Measurements from ENCODE around the gene SNAPC3. TPM values are rescaled to one million over a fixed set of nuclear protein-coding genes. Genes with fewer than 3 reads are reported as not detected.

Gene SNAPC3
- polyA plus RNA-seq, 1 donor (not counting 4 experiments of a cell fraction or from before 2014, with no cell fraction given): 29.9 TPM

DNA sequence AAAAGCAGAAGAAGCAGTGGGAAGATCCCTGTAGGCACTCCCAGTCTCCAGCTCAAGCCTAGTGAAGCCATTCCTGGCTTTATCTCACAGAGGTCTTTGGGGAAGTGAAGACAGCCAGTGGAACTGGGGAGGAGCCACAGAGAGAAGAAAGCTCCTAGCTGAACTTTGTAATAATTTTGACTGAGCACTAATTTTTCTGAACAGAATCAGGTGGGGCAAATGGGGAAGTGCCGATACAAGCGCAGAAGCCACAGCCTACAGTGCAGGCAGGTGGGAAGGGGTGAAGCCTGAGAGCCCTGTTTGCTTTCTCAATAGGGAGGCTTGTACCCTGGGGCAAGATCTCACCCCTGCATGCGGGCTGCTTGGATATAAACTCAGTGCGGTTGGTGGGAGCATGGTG lies 48.4 kb upstream of the SNAPC3 start:
- no peaks in the 10 kb centered on the region for H3K9me1 ChIP-seq (ENCODE audit: control insufficient read depth, extremely low read depth, insufficient read depth, low read length)
- no peaks in the 10 kb centered on the region for H3K9me3 ChIP-seq (ENCODE audit: control insufficient read depth, low read depth, low read length)
- dilution Hi-C loops (cut with MboI; ENCODE audit: extremely low pct_ligation_motif_present, low sequenced_read_pairs): no loop called here
- H4K20me1 ChIP-seq (ENCODE audit: control insufficient read depth, extremely low read depth, insufficient read depth, low read length): no peaks in the 10 kb centered on the region
- no peaks in the 10 kb centered on the region for H3K36me3 ChIP-seq (ENCODE audit: control insufficient read depth in 2 of 2, extremely low read depth in 1 of 2, insufficient read depth in 2 of 2, low read length in 2 of 2)
- no peak for TF ChIP-seq EZH2 (IDR thresholded peaks at IDR 0.05; ENCODE audit: low read length)
- TF ChIP-seq, protein P1, sequence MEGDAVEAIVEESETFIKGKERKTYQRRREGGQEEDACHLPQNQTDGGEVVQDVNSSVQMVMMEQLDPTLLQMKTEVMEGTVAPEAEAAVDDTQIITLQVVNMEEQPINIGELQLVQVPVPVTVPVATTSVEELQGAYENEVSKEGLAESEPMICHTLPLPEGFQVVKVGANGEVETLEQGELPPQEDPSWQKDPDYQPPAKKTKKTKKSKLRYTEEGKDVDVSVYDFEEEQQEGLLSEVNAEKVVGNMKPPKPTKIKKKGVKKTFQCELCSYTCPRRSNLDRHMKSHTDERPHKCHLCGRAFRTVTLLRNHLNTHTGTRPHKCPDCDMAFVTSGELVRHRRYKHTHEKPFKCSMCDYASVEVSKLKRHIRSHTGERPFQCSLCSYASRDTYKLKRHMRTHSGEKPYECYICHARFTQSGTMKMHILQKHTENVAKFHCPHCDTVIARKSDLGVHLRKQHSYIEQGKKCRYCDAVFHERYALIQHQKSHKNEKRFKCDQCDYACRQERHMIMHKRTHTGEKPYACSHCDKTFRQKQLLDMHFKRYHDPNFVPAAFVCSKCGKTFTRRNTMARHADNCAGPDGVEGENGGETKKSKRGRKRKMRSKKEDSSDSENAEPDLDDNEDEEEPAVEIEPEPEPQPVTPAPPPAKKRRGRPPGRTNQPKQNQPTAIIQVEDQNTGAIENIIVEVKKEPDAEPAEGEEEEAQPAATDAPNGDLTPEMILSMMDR (optimal IDR thresholded peaks at IDR 0.05 in 1 of 3, IDR thresholded peaks at IDR 0.05 in 1 of 3, conservative IDR thresholded peaks at IDR 0.05 in 1 of 3; ENCODE audit: extremely low read depth in 1 of 3, insufficient read depth in 2 of 3, low read length in 3 of 3): no peak
- H3K4me3 ChIP-seq (ENCODE audit: control insufficient read depth in 2 of 3, extremely low read depth in 1 of 3, insufficient read depth in 2 of 3, low read depth in 1 of 3, low read length in 3 of 3): no peak overlapping the region
- FAIRE-seq (no peak), DNase-seq (ENCODE audit: low read depth, low spot score) (no peak)
- H3K27me3 ChIP-seq (ENCODE audit: control insufficient read depth, extremely low read depth, insufficient read depth, low read length): no peaks in the 10 kb centered on the region
- H3K79me2 ChIP-seq (ENCODE audit: control insufficient read depth, insufficient read depth, low read length): no peaks in the 10 kb centered on the region
- H2AFZ ChIP-seq (ENCODE audit: control insufficient read depth, low read length): no peak overlapping the region
- no peaks in the 10 kb centered on the region for H3K4me1 ChIP-seq (ENCODE audit: control insufficient read depth, extremely low read depth, insufficient read depth, low read length)
- H3K4me2 ChIP-seq (ENCODE audit: control insufficient read depth, extremely low read depth, insufficient read depth, low read depth, low read length): no peak overlapping the region
- no peak overlapping the region for H3K27ac ChIP-seq (ENCODE audit: control insufficient read depth, insufficient read depth, low read length)
- H3K9ac ChIP-seq (ENCODE audit: control insufficient read depth, extremely low read depth, insufficient read depth, low read length): no peak overlapping the region

DNA sequence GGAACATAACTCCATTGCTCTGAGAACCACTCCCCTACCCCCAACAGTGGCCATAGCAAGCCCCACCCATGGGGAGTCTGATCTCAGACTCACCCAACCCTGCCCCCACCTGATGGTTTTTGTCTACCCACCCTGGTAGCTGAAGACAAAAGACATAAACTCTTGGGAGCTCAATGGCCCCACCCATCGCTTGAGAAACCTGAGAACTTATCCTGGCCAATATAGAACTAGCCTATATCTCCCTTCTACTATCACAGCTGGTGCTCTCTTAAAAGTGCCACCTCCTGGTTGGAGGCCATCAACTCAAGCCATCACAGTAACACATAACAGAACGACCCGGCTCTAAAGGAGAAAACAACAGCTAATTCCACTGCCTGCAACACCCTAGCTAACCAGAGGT lies 47.9 kb upstream of the SNAPC3 start:
- Histone ChIP-seq H3K27me3 (ENCODE audit: control insufficient read depth, extremely low read depth, insufficient read depth, low read length) (no peaks in the 10 kb centered on the region), H4K20me1 (ENCODE audit: control insufficient read depth, extremely low read depth, insufficient read depth, low read length) (no peaks in the 10 kb centered on the region), H3K36me3 (ENCODE audit: control insufficient read depth in 2 of 2, extremely low read depth in 1 of 2, insufficient read depth in 2 of 2, low read length in 2 of 2) (no peaks in the 10 kb centered on the region), H3K79me2 (ENCODE audit: control insufficient read depth, insufficient read depth, low read length) (no peaks in the 10 kb centered on the region), H3K9me1 (ENCODE audit: control insufficient read depth, extremely low read depth, insufficient read depth, low read length) (no peaks in the 10 kb centered on the region), H3K27ac (ENCODE audit: control insufficient read depth, insufficient read depth, low read length) (no peak overlapping the region), H3K4me2 (ENCODE audit: control insufficient read depth, extremely low read depth, insufficient read depth, low read depth, low read length) (no peak overlapping the region), H3K4me1 (ENCODE audit: control insufficient read depth, extremely low read depth, insufficient read depth, low read length) (no peaks in the 10 kb centered on the region), H2AFZ (ENCODE audit: control insufficient read depth, low read length) (no peak overlapping the region), H3K4me3 (ENCODE audit: control insufficient read depth in 2 of 3, extremely low read depth in 1 of 3, insufficient read depth in 2 of 3, low read depth in 1 of 3, low read length in 3 of 3) (no peak overlapping the region), H3K9me3 (ENCODE audit: control insufficient read depth, low read depth, low read length) (no peaks in the 10 kb centered on the region), H3K9ac (ENCODE audit: control insufficient read depth, extremely low read depth, insufficient read depth, low read length) (no peak overlapping the region)
- dilution Hi-C loops (cut with MboI; ENCODE audit: extremely low pct_ligation_motif_present, low sequenced_read_pairs): no loop called here
- FAIRE-seq (no peak), DNase-seq (ENCODE audit: low read depth, low spot score) (no peak)
- TF ChIP-seq, protein P1 (optimal IDR thresholded peaks at IDR 0.05 in 1 of 3, IDR thresholded peaks at IDR 0.05 in 1 of 3, conservative IDR thresholded peaks at IDR 0.05 in 1 of 3; ENCODE audit: extremely low read depth in 1 of 3, insufficient read depth in 2 of 3, low read length in 3 of 3): no peak
- TF ChIP-seq EZH2 (IDR thresholded peaks at IDR 0.05; ENCODE audit: low read length): no peak

Measured in keratinocyte (primary cell).